Panc1 (cell line): ENCODE measurements around the gene MAP3K20. TPM values are rescaled to one million over a fixed set of nuclear protein-coding genes. Genes with fewer than 3 reads are reported as not detected.
A peak's percentile ranks its signal among the peaks of the same experiment; 100 is the strongest.

Experiments
- ATAC-seq: fragments of 200-7000 bp; cut with Tn5 transposase; 2 replicates; pipeline ENCODE4 v1.9.1; 2020; ENCODE audit warnings: mild to moderate bottlenecking, moderate library complexity
- BruUV-seq: library from RNA; stranded (reverse); fragments of 400-500 nt; replicated peaks from 2 replicates; lab custom pipeline; 2021; lab: Mats Ljungman, UMichigan
- CTCF ChIA-PET: fragments of 300-600 bp; sonication (Branson Sonifier 250); formaldehyde crosslinking; loops from one replicate; lab custom pipeline; 2022; ENCODE audit warnings: antibody characterized with exemption; lab: Charles Lee
- POLR2A ChIA-PET: fragments of 300-600 bp; sonication (Branson Sonifier 250); formaldehyde crosslinking; loops from one replicate; lab custom pipeline; 2022; ENCODE audit warnings: antibody characterized with exemption; lab: Charles Lee
- DNase-seq: peaks from one replicate; pipeline ENCODE4 v3.0.0-alpha.2; 2010; ENCODE audit warnings: low read depth, low spot score
- H3K27ac ChIP-seq: 2 replicates; pipeline ENCODE4 v1.5.1; 2011; ENCODE audit warnings: mild to moderate bottlenecking, low read length, inconsistent platforms
- H3K27me3 ChIP-seq: fragments of 200-500 bp; sonication (Bioruptor generic); 2 replicates; pipeline ENCODE4 v1.6.0; 2014; ENCODE audit warnings: low read length, inconsistent platforms; ENCODE audit not compliant: control insufficient read depth, insufficient read depth
- H3K36me3 ChIP-seq: fragments of 200-500 bp; sonication (Bioruptor generic); 2 replicates; pipeline ENCODE4 v1.5.1; 2014; ENCODE audit warnings: inconsistent platforms, mild to moderate bottlenecking, low read length, moderate library complexity; ENCODE audit not compliant: control insufficient read depth, insufficient read depth
- H3K4me1 ChIP-seq: 2 replicates; pipeline ENCODE4 v1.5.1; 2011; ENCODE audit warnings: inconsistent platforms, mild to moderate bottlenecking, low read length, moderate library complexity; ENCODE audit not compliant: control insufficient read depth, insufficient read depth
- H3K4me3 ChIP-seq, 2 experiments: 2 replicates each; pipeline ENCODE4 v1.5.1; 2011 to 2012; ENCODE audit warnings: low read depth in 2 of 2, low read length in 2 of 2, mild to moderate bottlenecking in 2 of 2, inconsistent platforms in 1 of 2, moderate library complexity in 1 of 2
- H3K9me3 ChIP-seq: fragments of 200-500 bp; sonication (Bioruptor generic); 2 replicates; pipeline ENCODE4 v1.5.1; 2014; ENCODE audit warnings: low read depth, mild to moderate bottlenecking, inconsistent platforms, low read length, moderate library complexity; ENCODE audit not compliant: control insufficient read depth, insufficient read depth
- POLR2AphosphoS5 ChIP-seq: IDR thresholded peaks from 2 replicates; pipeline ENCODE4 v1.6.1; 2012; ENCODE audit warnings: mild to moderate bottlenecking, low read depth, low read length, moderate library complexity
- REST ChIP-seq, 2 experiments: IDR thresholded peaks; 2 replicates each; pipeline ENCODE4 v1.6.1; 2011 to 2012; ENCODE audit warnings: low read depth in 2 of 2, control low read depth in 1 of 2, low read length in 1 of 2, mild to moderate bottlenecking in 1 of 2, moderate library complexity in 1 of 2; ENCODE audit not compliant: insufficient read depth in 1 of 2
- SIN3A ChIP-seq: IDR thresholded peaks from 2 replicates; pipeline ENCODE4 v1.6.1; 2012; ENCODE audit warnings: low read depth, mild to moderate bottlenecking, low read length, moderate library complexity, borderline replicate concordance; ENCODE audit not compliant: insufficient read depth
- TCF7L2 ChIP-seq: IDR thresholded peaks from 2 replicates; pipeline ENCODE4 v1.6.1; 2011; ENCODE audit warnings: mild to moderate bottlenecking, low read depth, low read length, inconsistent platforms
- in situ Hi-C: cut with HindIII; loops from 2 replicates; pipeline ENCODE4 v1.10.0; 2016; ENCODE audit warnings: low sequenced_read_pairs, low pct_unique_long_range_greater_than_20kb
- intact Hi-C: fragments of 100-400 bp; cut with micrococcal nuclease; formaldehyde crosslinking; loops from one replicate; pipeline ENCODE4 v1.10.0; 2022; ENCODE audit not compliant: unreplicated experiment
- total RNA-seq: library from RNA; stranded (reverse); gene quantifications from one replicate; pipeline ENCODE4 v1.2.1, GENCODE V29; 2021; ENCODE audit not compliant: unreplicated experiment
- TF ChIP-seq, protein P1 (sequence below): fragments of 450-650 bp; IDR thresholded peaks from 2 replicates; pipeline ENCODE4 v1.5.1; 2017; ENCODE audit warnings: mild to moderate bottlenecking

The MAP3K20 gene
- total RNA-seq, 1 experiment from 2014 or later: 121 TPM

GRCh38 chr2:173059292-173059691, 16.4 kb upstream of the MAP3K20 start:
- in situ Hi-C loops: no loop called here
- DNase-seq (no peak), ATAC-seq (no peak)
- ChIA-PET POLR2A (interaction anchor here (0.7 kb wide), 1 partner anchor 10 kb away, joined by 3 read pairs; no protein-coding TSS in a partner anchor), CTCF (no interaction called here)
- no peaks in the 10 kb centered on the region for H3K9me3 ChIP-seq
- peak overlapping the region; percentile 69; the same call in 1 of the 2 replicates for H3K27ac ChIP-seq
- H3K4me3 ChIP-seq: no peak overlapping the region
- no peaks in the 10 kb centered on the region for H3K36me3 ChIP-seq
- no TSS peak for BruUV-seq
- TF ChIP-seq TCF7L2 (no peak), POLR2AphosphoS5 (no peak), REST (IDR thresholded peaks at IDR 0.05; ENCODE audit: insufficient read depth in 1 of 2, low read depth in 2 of 2, low read length in 1 of 2) (no peak), SIN3A (no peak)
- TF ChIP-seq, protein P1, sequence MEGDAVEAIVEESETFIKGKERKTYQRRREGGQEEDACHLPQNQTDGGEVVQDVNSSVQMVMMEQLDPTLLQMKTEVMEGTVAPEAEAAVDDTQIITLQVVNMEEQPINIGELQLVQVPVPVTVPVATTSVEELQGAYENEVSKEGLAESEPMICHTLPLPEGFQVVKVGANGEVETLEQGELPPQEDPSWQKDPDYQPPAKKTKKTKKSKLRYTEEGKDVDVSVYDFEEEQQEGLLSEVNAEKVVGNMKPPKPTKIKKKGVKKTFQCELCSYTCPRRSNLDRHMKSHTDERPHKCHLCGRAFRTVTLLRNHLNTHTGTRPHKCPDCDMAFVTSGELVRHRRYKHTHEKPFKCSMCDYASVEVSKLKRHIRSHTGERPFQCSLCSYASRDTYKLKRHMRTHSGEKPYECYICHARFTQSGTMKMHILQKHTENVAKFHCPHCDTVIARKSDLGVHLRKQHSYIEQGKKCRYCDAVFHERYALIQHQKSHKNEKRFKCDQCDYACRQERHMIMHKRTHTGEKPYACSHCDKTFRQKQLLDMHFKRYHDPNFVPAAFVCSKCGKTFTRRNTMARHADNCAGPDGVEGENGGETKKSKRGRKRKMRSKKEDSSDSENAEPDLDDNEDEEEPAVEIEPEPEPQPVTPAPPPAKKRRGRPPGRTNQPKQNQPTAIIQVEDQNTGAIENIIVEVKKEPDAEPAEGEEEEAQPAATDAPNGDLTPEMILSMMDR: no peak
- peaks cover 4% of the 10 kb centered on the region; the same call in 1 of the 2 replicates for H3K4me1 ChIP-seq
- intact Hi-C loops: no loop called here
- no peaks in the 10 kb centered on the region for H3K27me3 ChIP-seq

GRCh38 chr2:173059971-173060461, 15.6 kb upstream of the MAP3K20 start:
- Histone ChIP-seq H3K4me1 (no peaks in the 10 kb centered on the region), H3K9me3 (no peaks in the 10 kb centered on the region), H3K27ac (peak overlapping the region; percentile 48; the same call in 1 of the 2 replicates), H3K36me3 (no peaks in the 10 kb centered on the region), H3K27me3 (no peaks in the 10 kb centered on the region), H3K4me3 (no peak overlapping the region)
- in situ Hi-C loops (no loop called here), intact Hi-C loops (no loop called here)
- DNase-seq (no peak), ATAC-seq (no peak)
- ChIA-PET POLR2A (no interaction called here), CTCF (no interaction called here)
- BruUV-seq: no TSS peak
- TF ChIP-seq, protein P1: no peak
- TF ChIP-seq TCF7L2: no peak
- no peak for TF ChIP-seq SIN3A
- no peak for TF ChIP-seq POLR2AphosphoS5
- no peak for TF ChIP-seq REST (IDR thresholded peaks at IDR 0.05; ENCODE audit: insufficient read depth in 1 of 2, low read depth in 2 of 2, low read length in 1 of 2)
